Pulmonary artery endothelial cell (primary cell): ENCODE measurements around the gene CENPF. TPM values are rescaled to one million over a fixed set of nuclear protein-coding genes. Genes with fewer than 3 reads are reported as not detected.

Source experiments
- DNase-seq: peaks from one replicate; pipeline ENCODE4 v3.0.0-alpha.2; 2011; ENCODE audit warnings: low read depth, low spot score
- total RNA-seq: library from RNA; depleted of rRNA; stranded (reverse); fragments of >200 nt; gene quantifications from 2 replicates; pipeline ENCODE4 v1.2.3, GENCODE V29; 2014

Gene CENPF
- total RNA-seq, 1 donor from 2014 or later: 29.5 TPM

DNA sequence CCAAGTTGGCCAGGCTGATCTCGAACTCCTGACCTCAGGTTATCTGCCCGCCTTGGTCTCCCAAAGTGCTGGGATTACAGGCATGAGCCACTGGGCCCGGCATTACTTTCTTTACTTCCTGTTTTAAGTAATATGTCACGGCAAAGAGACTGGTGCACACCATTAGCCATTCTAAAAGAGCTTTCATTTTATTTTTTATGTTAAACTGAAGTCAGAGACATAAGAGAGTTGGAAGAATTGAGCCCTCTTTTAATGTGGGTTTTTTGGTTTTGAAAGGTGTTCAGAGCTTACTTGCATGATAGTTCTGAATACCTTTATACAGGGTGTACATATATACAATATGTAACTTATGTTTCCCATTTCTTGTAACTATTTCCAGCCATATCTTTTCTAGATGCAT lies 14.3 kb downstream of the CENPF start:
- DNase-seq: no peak

- DNase-seq: no peak
These were observed 14.8 kb downstream of the CENPF start for GRCh38 chr1:214617843-214618242.

- DNase-seq: no peak
These were observed 18.2 kb downstream of the CENPF start for GRCh38 chr1:214621236-214621635.

- DNase-seq: no peak
These were observed 20.4 kb downstream of the CENPF start for GRCh38 chr1:214623430-214623829.

DNA sequence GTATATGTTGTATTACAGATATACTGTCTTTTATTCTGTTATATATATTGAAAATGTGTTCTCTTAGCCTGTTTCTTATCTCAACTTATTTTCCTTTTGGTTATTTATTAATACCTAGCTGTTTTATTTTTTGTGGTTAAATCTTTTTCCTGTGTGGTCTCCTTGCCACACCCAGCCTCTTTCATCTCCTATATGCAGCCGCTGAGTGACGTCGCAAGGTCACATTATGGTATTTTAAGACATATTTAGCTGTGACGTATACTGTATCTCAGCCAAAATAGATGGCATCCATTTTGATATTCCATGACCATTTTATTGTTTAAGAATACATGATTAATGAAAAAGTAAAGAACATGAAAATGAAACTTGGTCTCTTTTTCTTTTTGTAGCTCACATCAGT lies 29.1 kb downstream of the CENPF start:
- DNase-seq: no peak

DNA sequence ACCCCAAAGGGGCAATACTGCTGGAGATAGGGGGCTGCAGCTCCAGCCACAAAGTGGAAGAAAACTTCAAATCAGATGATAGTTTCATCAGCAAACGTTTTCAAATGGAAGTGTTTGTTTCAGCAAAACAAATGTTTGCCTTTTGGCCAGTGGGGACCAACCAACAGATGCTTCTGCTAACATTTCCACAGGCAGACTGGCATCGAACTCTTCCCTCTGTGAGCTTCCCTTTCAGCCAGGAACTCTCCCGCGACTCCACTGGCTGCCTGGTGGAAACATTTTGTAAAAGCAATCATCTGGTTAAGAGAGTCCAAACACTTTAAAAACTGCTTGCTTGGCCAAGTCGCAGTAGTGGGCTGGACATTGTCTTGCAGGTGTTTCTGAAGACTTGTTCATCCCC lies 30.7 kb downstream of the CENPF start:
- DNase-seq: no peak

- DNase-seq: no peak
These were observed 31.3 kb downstream of the CENPF start for GRCh38 chr1:214634267-214634666.

GRCh38 chr1:214635086-214635485 lies 32.1 kb downstream of the CENPF start:
- no peak for DNase-seq

DNA sequence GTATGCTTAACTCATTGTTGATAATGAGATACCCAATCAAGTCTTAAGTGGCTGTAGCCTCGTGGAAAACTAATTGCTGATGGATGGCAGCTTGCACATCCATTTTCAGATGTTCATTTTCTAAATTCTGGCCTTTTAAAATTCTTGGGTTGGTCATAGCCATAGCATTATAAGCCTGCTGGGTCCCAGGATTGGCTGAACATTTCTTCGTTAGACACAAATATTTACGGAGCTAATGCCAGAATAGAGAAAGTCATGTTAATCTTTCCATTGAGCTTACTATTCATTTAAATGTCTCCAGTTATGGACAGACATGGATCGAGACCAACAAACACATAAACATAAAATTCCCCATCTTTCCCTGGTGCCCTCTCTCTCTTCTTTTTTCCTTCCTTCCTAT lies 32.5 kb downstream of the CENPF start:
- DNase-seq: no peak

DNA sequence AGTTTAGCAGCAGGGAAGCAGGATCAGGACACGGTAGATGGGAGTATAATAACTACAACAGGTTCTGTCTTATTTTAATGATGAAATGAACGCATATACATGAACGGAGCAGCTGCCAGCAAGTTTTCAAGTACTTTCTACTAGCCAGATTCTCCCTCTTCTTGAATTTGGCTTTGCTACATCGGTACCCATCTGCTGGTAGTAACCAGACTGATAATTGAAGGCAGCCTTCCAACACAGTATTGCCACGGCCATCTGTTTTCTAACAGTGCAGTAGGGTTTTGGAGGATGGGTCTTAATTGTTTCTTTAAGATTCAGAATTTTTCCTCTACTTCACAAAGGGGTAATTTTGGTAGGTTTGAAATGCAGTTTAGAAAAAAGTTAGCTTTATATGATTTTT lies 33.4 kb downstream of the CENPF start:
- DNase-seq: no peak

DNA sequence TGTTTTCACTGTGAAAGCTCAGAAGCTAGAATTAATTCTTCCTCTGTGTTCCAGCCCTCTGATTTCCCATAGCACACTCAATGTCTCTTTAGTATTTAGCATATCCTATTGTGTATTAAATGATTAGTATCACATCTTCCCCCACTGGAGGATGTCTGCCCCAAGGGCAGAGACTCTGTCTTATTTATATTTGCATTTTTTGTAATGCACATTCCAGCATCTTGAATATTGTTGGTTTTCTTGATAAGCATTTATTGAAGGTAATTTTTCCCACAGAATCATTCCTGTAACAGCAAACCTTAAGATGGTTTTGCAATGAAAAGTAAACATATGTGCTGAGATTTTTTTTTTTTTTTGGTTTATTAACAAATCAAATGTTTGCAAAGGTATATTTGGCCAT lies 34.1 kb downstream of the CENPF start:
- DNase-seq: no peak

DNA sequence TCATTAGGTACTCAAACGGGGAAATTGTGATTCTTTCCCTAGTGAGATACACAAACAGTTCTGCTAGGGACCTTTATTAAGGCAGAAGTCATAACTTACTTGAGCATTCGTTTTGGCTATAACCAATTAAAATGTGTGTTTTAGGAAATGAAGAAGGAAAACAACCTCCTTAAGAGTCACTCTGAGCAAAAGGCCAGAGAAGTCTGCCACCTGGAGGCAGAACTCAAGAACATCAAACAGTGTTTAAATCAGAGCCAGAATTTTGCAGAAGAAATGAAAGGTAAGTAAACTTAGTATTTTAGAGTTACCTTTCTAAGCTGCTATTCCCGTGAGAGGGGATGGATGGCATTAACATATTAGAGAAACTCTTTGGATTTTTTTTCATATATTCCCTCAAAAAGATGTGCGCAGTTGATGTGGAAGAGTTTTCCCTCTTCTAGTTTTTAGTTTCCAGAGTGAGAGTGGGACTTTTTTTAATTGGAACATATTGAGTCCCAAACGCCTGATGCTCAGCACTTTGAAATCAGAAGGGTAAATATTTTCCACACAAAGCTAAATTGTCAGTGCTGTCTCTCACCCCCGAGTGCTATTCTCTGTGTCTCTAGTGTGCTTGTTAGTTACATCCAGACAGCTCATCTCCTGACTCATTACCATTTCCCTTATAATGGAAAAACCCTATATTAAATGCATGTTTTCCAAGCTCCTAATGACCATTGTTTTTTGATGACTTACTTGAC lies 34.9 kb downstream of the CENPF start:
- DNase-seq: no peak

- DNase-seq: no peak
These were observed 35.4 kb downstream of the CENPF start for GRCh38 chr1:214638459-214638807.

DNA sequence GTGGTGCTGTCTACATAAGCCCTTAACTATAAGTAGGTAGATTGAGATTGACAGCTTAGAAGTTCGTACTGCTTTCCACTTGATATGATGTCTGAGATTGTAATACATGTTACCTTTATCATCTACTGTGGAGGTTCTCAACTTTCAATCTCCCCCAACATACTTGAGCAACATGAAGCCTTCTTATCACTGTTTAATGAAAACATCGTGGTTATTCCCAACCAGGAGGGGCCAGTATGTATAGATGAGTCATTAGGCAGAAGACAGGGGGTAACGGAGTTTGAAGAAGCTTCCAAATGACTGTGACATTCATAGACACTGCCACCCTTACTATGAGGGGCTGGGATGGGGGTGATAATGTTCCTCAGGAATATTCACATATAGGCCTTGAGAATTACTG lies 36.0 kb downstream of the CENPF start:
- DNase-seq: no peak

- DNase-seq: no peak
These were observed 37.6 kb downstream of the CENPF start for GRCh38 chr1:214640431-214641213.

GRCh38 chr1:214641214-214641895 lies 38.4 kb downstream of the CENPF start:
- no peak for DNase-seq

GRCh38 chr1:214643030-214643429 lies 40.0 kb downstream of the CENPF start:
- DNase-seq: no peak

DNA sequence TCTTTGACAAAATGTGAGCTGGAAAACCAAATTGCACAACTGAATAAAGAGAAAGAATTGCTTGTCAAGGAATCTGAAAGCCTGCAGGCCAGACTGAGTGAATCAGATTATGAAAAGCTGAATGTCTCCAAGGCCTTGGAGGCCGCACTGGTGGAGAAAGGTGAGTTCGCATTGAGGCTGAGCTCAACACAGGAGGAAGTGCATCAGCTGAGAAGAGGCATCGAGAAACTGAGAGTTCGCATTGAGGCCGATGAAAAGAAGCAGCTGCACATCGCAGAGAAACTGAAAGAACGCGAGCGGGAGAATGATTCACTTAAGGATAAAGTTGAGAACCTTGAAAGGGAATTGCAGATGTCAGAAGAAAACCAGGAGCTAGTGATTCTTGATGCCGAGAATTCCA lies 42.7 kb downstream of the CENPF start:
- DNase-seq: no peak

- DNase-seq: no peak
These were observed 45.8 kb downstream of the CENPF start for GRCh38 chr1:214648801-214649200.

- no peak for DNase-seq
These were observed 46.6 kb downstream of the CENPF start for GRCh38 chr1:214649607-214650006.

DNA sequence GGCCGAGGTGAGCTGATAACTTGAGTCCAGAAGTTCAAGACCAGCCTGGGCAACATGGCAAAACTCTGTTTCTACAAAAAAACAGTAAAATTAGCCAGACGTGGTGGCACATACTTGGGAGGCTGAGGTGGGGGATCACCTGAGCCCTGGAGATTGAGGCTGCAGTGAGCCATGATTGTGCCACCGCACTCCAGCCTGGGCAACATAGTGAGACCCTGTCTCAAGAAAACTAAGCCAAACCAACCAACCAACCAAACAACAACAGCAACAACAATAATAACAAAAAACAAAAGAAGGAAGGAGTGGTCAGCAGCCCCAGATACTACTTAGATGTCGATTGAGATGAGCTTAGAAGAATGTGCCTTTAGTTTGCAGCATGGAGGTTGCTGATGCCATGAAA lies 47.7 kb downstream of the CENPF start:
- DNase-seq: no peak

DNA sequence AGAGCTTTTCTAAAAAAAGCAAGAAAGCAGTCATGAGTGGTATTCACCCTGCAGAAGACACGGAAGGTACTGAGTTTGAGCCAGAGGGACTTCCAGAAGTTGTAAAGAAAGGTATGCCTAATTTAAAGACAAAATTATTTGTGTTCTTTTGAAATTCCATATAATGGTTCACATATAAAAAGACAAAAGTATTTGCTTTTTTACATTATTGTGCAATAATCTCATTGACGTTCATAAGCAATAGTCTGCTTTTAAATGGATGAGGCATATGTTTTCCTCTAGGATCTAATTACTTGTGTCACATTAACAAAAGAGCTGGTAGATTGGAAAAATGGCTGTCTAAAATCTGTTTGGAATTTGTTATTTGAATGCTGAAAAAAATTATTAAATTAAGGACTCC lies 54.3 kb downstream of the CENPF start:
- DNase-seq: no peak

GRCh38 chr1:214658175-214658574 lies 55.2 kb downstream of the CENPF start:
- DNase-seq: no peak
